Prostate gland (tissue), 2 donors: ENCODE results near the gene CHRNG. TPM values are rescaled to one million over a fixed set of nuclear protein-coding genes. Genes with fewer than 3 reads are reported as not detected.

Experiments used
- DNase-seq: peaks from one replicate; pipeline ENCODE4 v3.0.0-alpha.2; 2019; ENCODE audit warnings: low spot score
- H3K27ac ChIP-seq, 2 donors: fragments of 200-600 bp; sonication (generic); 2 replicates each; pipeline ENCODE4 v1.5.1; 2017 to 2019
- H3K27me3 ChIP-seq: fragments of 200-600 bp; sonication (generic); replicated peaks from 2 replicates; pipeline ENCODE4 v1.5.1; 2019; ENCODE audit not compliant: insufficient read depth
- H3K36me3 ChIP-seq, 2 donors: fragments of 200-600 bp; sonication (generic); 1 replicate in 1 of 2; 2 replicates in 1 of 2; pipeline versions ENCODE4 v1.5.1 to v1.8.1; 2017 to 2019
- H3K4me1 ChIP-seq: fragments of 200-600 bp; sonication (generic); replicated peaks from 2 replicates; pipeline ENCODE4 v1.5.1; 2019
- H3K4me3 ChIP-seq, 2 donors: fragments of 200-600 bp; sonication (generic); 2 replicates each; pipeline ENCODE4 v1.5.1; 2017 to 2019
- H3K9me3 ChIP-seq: fragments of 200-600 bp; sonication (generic); 2 replicates; pipeline ENCODE4 v1.5.1; 2017
- CTCF ChIP-seq, 4 experiments: fragments of 200-600 bp in 2 of 4; fragments of 450-650 bp in 2 of 4; sonication (generic) in 2 of 4; IDR thresholded peaks; 1 replicate in 3 of 4; 2 replicates in 1 of 4; pipeline ENCODE4 v1.5.1; 2016 to 2019; ENCODE audit warnings: antibody characterized with exemption in 4 of 4, mild to moderate bottlenecking in 2 of 4, moderate library complexity in 2 of 4
- POLR2A ChIP-seq: fragments of 450-650 bp; IDR thresholded peaks from one replicate; pipeline ENCODE4 v1.6.1; 2016; ENCODE audit warnings: antibody characterized with exemption, mild to moderate bottlenecking
- POLR2AphosphoS5 ChIP-seq: sonication (generic); formaldehyde crosslinking; IDR thresholded peaks from one replicate; pipeline ENCODE4 v1.6.1; 2017; ENCODE audit warnings: antibody characterized with exemption
- WGBS: methylation state at CpG from one replicate; pipeline ENCODE4 v1.1.5; 2018; 5-methylcytosine and 5-hydroxymethylcytosine counted together
- intact Hi-C: fragments of 100-400 bp; cut with DNase I; formaldehyde crosslinking; loops from one replicate; pipeline ENCODE4 v1.14.2; 2022
- total RNA-seq, 2 donors: library from RNA; depleted of rRNA; stranded (reverse); fragments of >200 nt; gene quantifications; one replicate each; pipeline ENCODE4 v1.1.0, GENCODE V29; 2016

Gene CHRNG
- total RNA-seq, 2 donors from 2014 or later: not detected

- no peaks in the 10 kb centered on the region for H3K36me3 ChIP-seq
- H3K27me3 ChIP-seq: no peaks in the 10 kb centered on the region
- intact Hi-C loops: no loop called here
- TF ChIP-seq POLR2A: no peak
- TF ChIP-seq CTCF (IDR thresholded peaks at IDR 0.05): no peak
- TF ChIP-seq POLR2AphosphoS5: no peak
- 93% methylated on average over 2 of the region's 2 CpGs for WGBS
- H3K9me3 ChIP-seq: no peaks in the 10 kb centered on the region
- no peaks in the 10 kb centered on the region for H3K4me1 ChIP-seq
- no peak overlapping the region for H3K27ac ChIP-seq
- no peak for DNase-seq
- no peak overlapping the region for H3K4me3 ChIP-seq
These were observed 39.1 kb downstream of the CHRNG start for GRCh38 chr2:232578626-232579025.

- no peaks in the 10 kb centered on the region for H3K9me3 ChIP-seq
- H3K27me3 ChIP-seq: no peaks in the 10 kb centered on the region
- TF ChIP-seq CTCF (IDR thresholded peaks at IDR 0.05) (no peak), POLR2AphosphoS5 (no peak), POLR2A (no peak)
- no peak overlapping the region for H3K4me3 ChIP-seq
- H3K4me1 ChIP-seq: no peaks in the 10 kb centered on the region
- WGBS: 85% methylated on average over 6 of the region's 6 CpGs
- DNase-seq: no peak
- peak overlapping the region in 1 of 2 donors; percentile 53 for H3K27ac ChIP-seq
- intact Hi-C loops: no loop called here
- H3K36me3 ChIP-seq: no peaks in the 10 kb centered on the region
These were observed 41.1 kb downstream of the CHRNG start for GRCh38 chr2:232580648-232580981.

- intact Hi-C loops: no loop called here
- no peak for TF ChIP-seq POLR2AphosphoS5
- no peak for TF ChIP-seq POLR2A
- no peak for TF ChIP-seq CTCF (IDR thresholded peaks at IDR 0.05)
- H3K27ac ChIP-seq: no peak overlapping the region
- no peaks in the 10 kb centered on the region for H3K27me3 ChIP-seq
- H3K9me3 ChIP-seq: no peaks in the 10 kb centered on the region
- DNase-seq: no peak
- no peaks in the 10 kb centered on the region for H3K4me1 ChIP-seq
- no peaks in the 10 kb centered on the region for H3K36me3 ChIP-seq
- no peak overlapping the region for H3K4me3 ChIP-seq
These were observed 42.2 kb downstream of the CHRNG start for GRCh38 chr2:232581725-232582124.

GRCh38 chr2:232584238-232584637 lies 44.7 kb downstream of the CHRNG start:
- H3K9me3 ChIP-seq: no peaks in the 10 kb centered on the region
- DNase-seq: no peak
- TF ChIP-seq CTCF (IDR thresholded peaks at IDR 0.05) (no peak), POLR2AphosphoS5 (no peak), POLR2A (no peak)
- WGBS: 90% methylated on average over 6 of the region's 6 CpGs
- no peaks in the 10 kb centered on the region for H3K36me3 ChIP-seq
- no peaks in the 10 kb centered on the region for H3K27me3 ChIP-seq
- no peak overlapping the region for H3K27ac ChIP-seq
- H3K4me1 ChIP-seq: no peaks in the 10 kb centered on the region
- H3K4me3 ChIP-seq: no peak overlapping the region
- intact Hi-C loops: no loop called here

GRCh38 chr2:232586943-232587505 lies 47.5 kb downstream of the CHRNG start:
- no peak for DNase-seq
- 85% methylated on average over 5 of the region's 5 CpGs for WGBS

More at GRCh38 chr2:232586943-232587505, 47.5 kb downstream of the CHRNG start:
- Histone ChIP-seq H3K4me3 (no peak overlapping the region), H3K9me3 (no peaks in the 10 kb centered on the region), H3K27me3 (no peaks in the 10 kb centered on the region), H3K27ac (no peak overlapping the region), H3K36me3 (no peaks in the 10 kb centered on the region), H3K4me1 (no peaks in the 10 kb centered on the region)
- intact Hi-C loops: loop anchor here (5.0 kb wide), 1 partner anchor 35 kb away; the partner anchor contains the start of genes EIF4E2 and TIGD1
- TF ChIP-seq POLR2A (no peak), CTCF (IDR thresholded peaks at IDR 0.05) (no peak), POLR2AphosphoS5 (no peak)
